HEK293 (cell line): ENCODE results near the gene PSMB4.

Experiments
- CTCF ChIA-PET: fragments of 350-600 bp; formaldehyde crosslinking; extraction: SDS; loops from one replicate; lab custom pipeline; 2021; ENCODE audit warnings: antibody characterized with exemption; lab: Yijun Ruan, JAX
- POLR2A ChIA-PET: fragments of 300-600 bp; formaldehyde crosslinking; extraction: SDS; loops from one replicate; lab custom pipeline; 2020; ENCODE audit warnings: antibody characterized with exemption, inconsistent platforms; lab: Yijun Ruan, JAX
- H3K27ac ChIP-seq: fragments of 200-500 bp; sonication (Bioruptor generic); 2 replicates; pipeline ENCODE4 v1.5.1; 2014; ENCODE audit warnings: low read depth, low read length, control low read depth, inconsistent platforms; ENCODE audit errors: extremely low read depth
- H3K36me3 ChIP-seq, 2 experiments: fragments of 200-500 bp in 1 of 2; sonication (Bioruptor generic) in 1 of 2; 1 replicate in 1 of 2; 2 replicates in 1 of 2; pipeline ENCODE4 v1.5.1; 2014 to 2017; ENCODE audit warnings: inconsistent platforms in 2 of 2, low read length in 2 of 2; ENCODE audit not compliant: control insufficient read depth in 2 of 2, insufficient read depth in 1 of 2
- H3K4me1 ChIP-seq: fragments of 200-500 bp; sonication (Bioruptor generic); 2 replicates; pipeline ENCODE4 v1.5.1; 2014; ENCODE audit warnings: mild to moderate bottlenecking, low read length, inconsistent platforms; ENCODE audit not compliant: control insufficient read depth, insufficient read depth
- H3K4me3 ChIP-seq: 2 replicates; pipeline ENCODE4 v1.5.1; 2011; ENCODE audit warnings: low read depth, mild to moderate bottlenecking, control low read depth, low read length, moderate library complexity
- H3K9me3 ChIP-seq: fragments of 200-500 bp; sonication (Bioruptor generic); 2 replicates; pipeline ENCODE4 v1.5.1; 2014; ENCODE audit warnings: low read depth, low read length, inconsistent platforms; ENCODE audit not compliant: control insufficient read depth, insufficient read depth
- KLF1 ChIP-seq: fragments of 450-650 bp; formaldehyde crosslinking; IDR thresholded peaks from 2 replicates; pipeline ENCODE4 v1.5.1; 2016; ENCODE audit warnings: missing biosample characterization, missing genetic modification characterization
- KLF17 ChIP-seq: fragments of 450-650 bp; formaldehyde crosslinking; IDR thresholded peaks from 2 replicates; pipeline ENCODE4 v1.5.1; 2016; ENCODE audit warnings: missing biosample characterization, missing genetic modification characterization
- KLF8 ChIP-seq: fragments of 450-650 bp; formaldehyde crosslinking; IDR thresholded peaks from 2 replicates; pipeline ENCODE4 v1.5.1; 2016; ENCODE audit warnings: missing biosample characterization, missing genetic modification characterization
- SCRT1 ChIP-seq: fragments of 450-650 bp; formaldehyde crosslinking; IDR thresholded peaks from 2 replicates; pipeline ENCODE4 v1.5.1; 2016; ENCODE audit warnings: missing biosample characterization, missing genetic modification characterization, borderline replicate concordance
- SP7 ChIP-seq: fragments of 450-650 bp; formaldehyde crosslinking; IDR thresholded peaks from 2 replicates; pipeline ENCODE4 v1.5.1; 2016; ENCODE audit warnings: missing biosample characterization, missing genetic modification characterization
- ZBTB11 ChIP-seq: fragments of 450-650 bp; formaldehyde crosslinking; conservative IDR thresholded peaks from 2 replicates; pipeline ENCODE4 v1.5.1; 2016; ENCODE audit warnings: low read depth, missing biosample characterization, missing genetic modification characterization
- ZBTB26 ChIP-seq: fragments of 450-650 bp; formaldehyde crosslinking; optimal IDR thresholded peaks from 2 replicates; pipeline ENCODE3; 2016; ENCODE audit warnings: missing biosample characterization, mild to moderate bottlenecking, missing genetic modification characterization
- ZNF501 ChIP-seq: fragments of 450-650 bp; formaldehyde crosslinking; IDR thresholded peaks from 2 replicates; pipeline ENCODE4 v1.5.1; 2016; ENCODE audit warnings: missing biosample characterization, missing genetic modification characterization
- ZNF530 ChIP-seq: fragments of 450-650 bp; formaldehyde crosslinking; IDR thresholded peaks from 2 replicates; pipeline ENCODE4 v1.5.1; 2016; ENCODE audit warnings: low read depth, missing biosample characterization, missing genetic modification characterization
- ZNF561 ChIP-seq: fragments of 450-650 bp; IDR thresholded peaks from 2 replicates; pipeline ENCODE4 v1.5.1; 2018; ENCODE audit warnings: missing biosample characterization, missing genetic modification characterization, borderline replicate concordance
- ZNF623 ChIP-seq: fragments of 450-650 bp; formaldehyde crosslinking; IDR thresholded peaks from 2 replicates; pipeline ENCODE4 v1.5.1; 2016; ENCODE audit warnings: missing biosample characterization, missing genetic modification characterization
- ZNF791 ChIP-seq: fragments of 450-650 bp; formaldehyde crosslinking; IDR thresholded peaks from 2 replicates; pipeline ENCODE4 v1.5.1; 2016; ENCODE audit warnings: missing biosample characterization, missing genetic modification characterization
- ZNF843 ChIP-seq: fragments of 450-650 bp; formaldehyde crosslinking; IDR thresholded peaks from 2 replicates; pipeline ENCODE4 v1.5.1; 2016; ENCODE audit warnings: missing biosample characterization, missing genetic modification characterization
- ZSCAN4 ChIP-seq: fragments of 450-650 bp; formaldehyde crosslinking; IDR thresholded peaks from 2 replicates; pipeline ENCODE4 v1.5.1; 2017; ENCODE audit warnings: missing biosample characterization, missing genetic modification characterization

PSMB4 gene

GRCh38 chr1:151372058-151372934, 27.1 kb upstream of the PSMB4 start, which contains the start of gene SELENBP1 (continued):
- TF ChIP-seq KLF17 (tag by site-specific recombination) (0 out of 2 replicates have a peak, but pooled peaks have one; percentile 53), ZBTB11 (tag by site-specific recombination) (peak; percentile 31; the same call in 1 of the 2 replicates), SCRT1 (tag by site-specific recombination) (peak; percentile 78), ZNF791 (tag by site-specific recombination) (no peak), ZNF843 (tag by site-specific recombination) (peak; percentile 82; the same call in 1 of the 2 replicates), KLF1 (tag by site-specific recombination) (peak; percentile 75), KLF8 (0 out of 2 replicates have a peak, but pooled peaks have one; percentile 51), ZNF623 (no peak), ZNF530 (no peak)
- TF ChIP-seq, all 188 proteins: peak for 58

- no peak for TF ChIP-seq ZNF501
- TF ChIP-seq ZSCAN4, result peak; percentile 65
- TF ChIP-seq ZNF561, result no peak
- no peak for TF ChIP-seq SP7 (tag by site-specific recombination)
- TF ChIP-seq ZBTB26 (tag by site-specific recombination), result peak; percentile 15
- H3K4me3 ChIP-seq, result no peak overlapping the region
- H3K4me1 ChIP-seq, result peaks cover 12% of the 10 kb centered on the region
- CTCF ChIA-PET, result no interaction called here
- POLR2A ChIA-PET, result interaction anchor here (1.6 to 1.7 kb wide), 2 partner anchors 27 to 45 kb away, joined by 5 to 13 read pairs; partner anchors contain the start of genes PI4KB and PSMB4
- no peak overlapping the region for H3K27ac ChIP-seq
- H3K9me3 ChIP-seq, result no peaks in the 10 kb centered on the region
- peaks cover 0 to 16% of the 10 kb centered on the region in 2 experiments; a peak in 1 of 3 replicates for H3K36me3 ChIP-seq
Measured at GRCh38 chr1:151373196-151373595, 26.2 kb upstream of the PSMB4 start.
